Liver (tissue), 9 donors: ENCODE measurements around the gene ABLIM1. TPM values are rescaled to one million over a fixed set of nuclear protein-coding genes. Genes with fewer than 3 reads are reported as not detected.
A peak's percentile ranks its signal among the peaks of the same experiment; 100 is the strongest.

Source experiments
- DNase-seq: peaks from one replicate; pipeline ENCODE4 v3.0.0-alpha.2; 2017; ENCODE audit warnings: low spot score
- H3K27ac ChIP-seq, 2 donors: one replicate each; pipeline ENCODE4 v1.7.0; 2013; ENCODE audit warnings: inconsistent platforms in 2 of 2, low read length in 2 of 2, control low read depth in 1 of 2, low read depth in 1 of 2, mild to moderate bottlenecking in 1 of 2
- H3K27me3 ChIP-seq, 4 donors: one replicate each; pipeline versions ENCODE4 v1.6.1 to v1.7.0; 2013; ENCODE audit warnings: low read length in 3 of 4, inconsistent platforms in 1 of 4, mild to moderate bottlenecking in 1 of 4, moderate library complexity in 1 of 4; ENCODE audit not compliant: control insufficient read depth in 4 of 4, insufficient read depth in 4 of 4
- H3K36me3 ChIP-seq, 4 donors: one replicate each; pipeline versions ENCODE4 v1.6.1 to v1.7.0; 2013; ENCODE audit warnings: low read length in 3 of 4, mild to moderate bottlenecking in 3 of 4, low read depth in 1 of 4, moderate library complexity in 1 of 4; ENCODE audit not compliant: control insufficient read depth in 4 of 4, insufficient read depth in 3 of 4
- H3K4me1 ChIP-seq, 4 donors: one replicate each; pipeline versions ENCODE4 v1.6.1 to v1.7.0; 2013; ENCODE audit warnings: low read length in 3 of 4, mild to moderate bottlenecking in 3 of 4, moderate library complexity in 1 of 4; ENCODE audit not compliant: control insufficient read depth in 4 of 4, insufficient read depth in 4 of 4
- H3K4me3 ChIP-seq, 3 donors: one replicate each; pipeline versions ENCODE4 v1.6.1 to v1.7.0; 2013; ENCODE audit warnings: low read length in 3 of 3, control low read depth in 1 of 3, low read depth in 1 of 3, mild to moderate bottlenecking in 1 of 3
- H3K9ac ChIP-seq, 2 donors: one replicate each; pipeline ENCODE4 v1.7.0; 2013; ENCODE audit warnings: low read length in 2 of 2, mild to moderate bottlenecking in 2 of 2, moderate library complexity in 2 of 2, control low read depth in 1 of 2, low read depth in 1 of 2
- H3K9me3 ChIP-seq, 4 donors: one replicate each; pipeline versions ENCODE4 v1.6.1 to v1.7.0; 2013; ENCODE audit warnings: low read length in 3 of 4; ENCODE audit not compliant: control insufficient read depth in 4 of 4
- EGR1 ChIP-seq, 2 donors: IDR thresholded peaks; 2 replicates each; pipeline ENCODE4 v1.6.1; 2016 to 2018; ENCODE audit warnings: antibody characterized with exemption in 2 of 2, low read depth in 2 of 2
- FOXA2 ChIP-seq: IDR thresholded peaks from 2 replicates; pipeline ENCODE4 v1.6.1; 2016; ENCODE audit warnings: antibody characterized with exemption
- GABPA ChIP-seq, 2 donors: IDR thresholded peaks in 1 of 2; conservative IDR thresholded peaks in 1 of 2; 2 replicates each; pipeline ENCODE4 v1.6.1; 2016; ENCODE audit warnings: antibody characterized with exemption in 2 of 2, mild to moderate bottlenecking in 1 of 2, moderate library complexity in 1 of 2
- HNF4A ChIP-seq, 2 donors: conservative IDR thresholded peaks; 2 replicates each; pipeline ENCODE4 v1.6.1; 2016; ENCODE audit warnings: antibody characterized with exemption in 2 of 2, mild to moderate bottlenecking in 2 of 2
- HNF4G ChIP-seq: IDR thresholded peaks from 2 replicates; pipeline ENCODE4 v1.6.1; 2016; ENCODE audit warnings: antibody characterized with exemption
- JUND ChIP-seq, 2 donors: IDR thresholded peaks; 2 replicates each; pipeline ENCODE4 v1.6.1; 2016; ENCODE audit warnings: antibody characterized with exemption in 2 of 2
- RAD21 ChIP-seq, 2 donors: IDR thresholded peaks; 2 replicates each; pipeline ENCODE4 v1.6.1; 2016; ENCODE audit warnings: antibody characterized with exemption in 2 of 2, mild to moderate bottlenecking in 2 of 2
- RXRA ChIP-seq, 2 donors: IDR thresholded peaks; 2 replicates each; pipeline ENCODE4 v1.6.1; 2017 to 2018; ENCODE audit warnings: antibody characterized with exemption in 2 of 2, mild to moderate bottlenecking in 1 of 2
- SP1 ChIP-seq: IDR thresholded peaks from 2 replicates; pipeline ENCODE4 v1.6.1; 2018; ENCODE audit warnings: antibody characterized with exemption, mild to moderate bottlenecking
- TAF1 ChIP-seq: conservative IDR thresholded peaks from 2 replicates; pipeline ENCODE4 v1.6.1; 2016; ENCODE audit warnings: antibody characterized with exemption, mild to moderate bottlenecking
- WGBS: extraction: QIAGEN DNeasy Blood & Tissue Kit; methylation state at CpG from one replicate; pipeline ENCODE4 v1.1.7; 2013; 5-methylcytosine and 5-hydroxymethylcytosine counted together
- polyA plus RNA-seq, 2 donors: library from polyadenylated mRNA; stranded (reverse) in 1 of 2; unstranded in 1 of 2; fragments of 200-250 nt in 1 of 2; fragments of >200 nt in 1 of 2; fragmentation: Nextera tagmentation in 1 of 2; extraction: Ambion mirVana in 1 of 2; gene quantifications; one replicate each; pipeline versions ENCODE4 v1.2.1 to v1.2.3, GENCODE V29; 2013 to 2015
- total RNA-seq, 2 donors: library from RNA; depleted of rRNA; stranded (reverse); fragments of >200 nt; gene quantifications; one replicate each; pipeline ENCODE4 v1.2.3, GENCODE V29; 2014
- TF ChIP-seq, protein P1 (sequence below): fragments of 150-350 bp; IDR thresholded peaks from 2 replicates; pipeline ENCODE4 v1.5.1; 2017; ENCODE audit warnings: improper control_type of control experiment, low read depth, low read length; ENCODE audit not compliant: missing input control
- TF ChIP-seq, protein P2 (sequence below): IDR thresholded peaks from 2 replicates; pipeline ENCODE4 v1.6.1; 2016; ENCODE audit warnings: antibody characterized with exemption
- TF ChIP-seq, protein P3 (sequence below): IDR thresholded peaks from 2 replicates; pipeline ENCODE4 v1.6.1; 2016; ENCODE audit warnings: antibody characterized with exemption
- TF ChIP-seq, protein P4 (sequence below): IDR thresholded peaks from 2 replicates; pipeline ENCODE4 v1.6.1; 2016; ENCODE audit warnings: antibody characterized with exemption, mild to moderate bottlenecking
- donor health status: healthy.
- donor health status: healthy.
- donor health status: healthy.
- donor health status: healthy.
- donor health status: healthy.

ABLIM1 gene
- total and polyA plus RNA-seq, 4 donors, result 10.9 to 31.3 (median 13.1) TPM

- TF ChIP-seq GABPA (IDR thresholded peaks at IDR 0.05 in 1 of 2, conservative IDR thresholded peaks at IDR 0.05 in 1 of 2), result no peak
- TF ChIP-seq FOXA2, result no peak
- TF ChIP-seq HNF4G, result no peak
- no peak for TF ChIP-seq HNF4A (conservative IDR thresholded peaks at IDR 0.05)
- no peak for TF ChIP-seq RXRA (IDR thresholded peaks at IDR 0.05)
- no peak for TF ChIP-seq EGR1 (IDR thresholded peaks at IDR 0.05; ENCODE audit: low read depth in 2 of 2)
- WGBS, result 64% methylated on average over 3 of the region's 3 CpGs
- Histone ChIP-seq H3K27ac (peak overlapping the region in 1 of 2 donors; percentile 16), H3K4me1 (peaks cover 10 to 29% (median 18%) of the 10 kb centered on the region in 4 donors), H3K27me3 (no peaks in the 10 kb centered on the region), H3K9me3 (no peaks in the 10 kb centered on the region), H3K36me3 (no peaks in the 10 kb centered on the region), H3K9ac (no peak overlapping the region), H3K4me3 (no peak overlapping the region)
- DNase-seq, result no peak
Observed at GRCh38 chr10:114645706-114646105, 12.4 kb downstream of the ABLIM1 start.

DNA sequence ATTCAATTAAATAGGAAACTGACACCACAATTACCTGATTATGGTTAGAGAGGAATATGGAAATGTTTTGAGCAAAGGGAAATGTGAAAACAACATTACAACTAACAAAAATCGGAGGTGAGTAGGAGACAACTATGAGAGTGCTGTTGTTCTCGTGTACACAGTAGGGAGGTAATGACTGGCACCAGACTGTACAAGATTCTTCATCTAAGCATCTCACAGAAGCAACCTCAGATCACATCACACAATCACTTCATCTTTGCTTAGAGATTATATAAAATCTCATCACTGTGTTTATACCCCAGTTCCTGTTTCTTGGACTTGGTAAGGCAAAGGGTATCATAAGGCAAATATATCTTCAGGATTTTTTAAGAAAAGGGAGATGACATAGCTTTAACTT, 14.9 kb downstream of the ABLIM1 start:
- Histone ChIP-seq H3K9ac (no peak overlapping the region), H3K27me3 (no peaks in the 10 kb centered on the region), H3K9me3 (no peaks in the 10 kb centered on the region), H3K4me1 (peaks cover 0 to 11% (median 10%) of the 10 kb centered on the region in 4 donors), H3K36me3 (no peaks in the 10 kb centered on the region), H3K4me3 (no peak overlapping the region), H3K27ac (no peak overlapping the region)
- 93% methylated on average over 2 of the region's 2 CpGs for WGBS
- TF ChIP-seq, protein P1, sequence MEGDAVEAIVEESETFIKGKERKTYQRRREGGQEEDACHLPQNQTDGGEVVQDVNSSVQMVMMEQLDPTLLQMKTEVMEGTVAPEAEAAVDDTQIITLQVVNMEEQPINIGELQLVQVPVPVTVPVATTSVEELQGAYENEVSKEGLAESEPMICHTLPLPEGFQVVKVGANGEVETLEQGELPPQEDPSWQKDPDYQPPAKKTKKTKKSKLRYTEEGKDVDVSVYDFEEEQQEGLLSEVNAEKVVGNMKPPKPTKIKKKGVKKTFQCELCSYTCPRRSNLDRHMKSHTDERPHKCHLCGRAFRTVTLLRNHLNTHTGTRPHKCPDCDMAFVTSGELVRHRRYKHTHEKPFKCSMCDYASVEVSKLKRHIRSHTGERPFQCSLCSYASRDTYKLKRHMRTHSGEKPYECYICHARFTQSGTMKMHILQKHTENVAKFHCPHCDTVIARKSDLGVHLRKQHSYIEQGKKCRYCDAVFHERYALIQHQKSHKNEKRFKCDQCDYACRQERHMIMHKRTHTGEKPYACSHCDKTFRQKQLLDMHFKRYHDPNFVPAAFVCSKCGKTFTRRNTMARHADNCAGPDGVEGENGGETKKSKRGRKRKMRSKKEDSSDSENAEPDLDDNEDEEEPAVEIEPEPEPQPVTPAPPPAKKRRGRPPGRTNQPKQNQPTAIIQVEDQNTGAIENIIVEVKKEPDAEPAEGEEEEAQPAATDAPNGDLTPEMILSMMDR, result no peak
- TF ChIP-seq SP1, result no peak
- TF ChIP-seq, protein P2, sequence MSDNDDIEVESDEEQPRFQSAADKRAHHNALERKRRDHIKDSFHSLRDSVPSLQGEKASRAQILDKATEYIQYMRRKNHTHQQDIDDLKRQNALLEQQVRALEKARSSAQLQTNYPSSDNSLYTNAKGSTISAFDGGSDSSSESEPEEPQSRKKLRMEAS, result no peak
- TF ChIP-seq, protein P3, sequence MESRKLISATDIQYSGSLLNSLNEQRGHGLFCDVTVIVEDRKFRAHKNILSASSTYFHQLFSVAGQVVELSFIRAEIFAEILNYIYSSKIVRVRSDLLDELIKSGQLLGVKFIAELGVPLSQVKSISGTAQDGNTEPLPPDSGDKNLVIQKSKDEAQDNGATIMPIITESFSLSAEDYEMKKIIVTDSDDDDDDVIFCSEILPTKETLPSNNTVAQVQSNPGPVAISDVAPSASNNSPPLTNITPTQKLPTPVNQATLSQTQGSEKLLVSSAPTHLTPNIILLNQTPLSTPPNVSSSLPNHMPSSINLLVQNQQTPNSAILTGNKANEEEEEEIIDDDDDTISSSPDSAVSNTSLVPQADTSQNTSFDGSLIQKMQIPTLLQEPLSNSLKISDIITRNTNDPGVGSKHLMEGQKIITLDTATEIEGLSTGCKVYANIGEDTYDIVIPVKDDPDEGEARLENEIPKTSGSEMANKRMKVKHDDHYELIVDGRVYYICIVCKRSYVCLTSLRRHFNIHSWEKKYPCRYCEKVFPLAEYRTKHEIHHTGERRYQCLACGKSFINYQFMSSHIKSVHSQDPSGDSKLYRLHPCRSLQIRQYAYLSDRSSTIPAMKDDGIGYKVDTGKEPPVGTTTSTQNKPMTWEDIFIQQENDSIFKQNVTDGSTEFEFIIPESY, result no peak
- TF ChIP-seq JUND (IDR thresholded peaks at IDR 0.05), result no peak
- no peak for TF ChIP-seq FOXA2
- TF ChIP-seq, protein P4, sequence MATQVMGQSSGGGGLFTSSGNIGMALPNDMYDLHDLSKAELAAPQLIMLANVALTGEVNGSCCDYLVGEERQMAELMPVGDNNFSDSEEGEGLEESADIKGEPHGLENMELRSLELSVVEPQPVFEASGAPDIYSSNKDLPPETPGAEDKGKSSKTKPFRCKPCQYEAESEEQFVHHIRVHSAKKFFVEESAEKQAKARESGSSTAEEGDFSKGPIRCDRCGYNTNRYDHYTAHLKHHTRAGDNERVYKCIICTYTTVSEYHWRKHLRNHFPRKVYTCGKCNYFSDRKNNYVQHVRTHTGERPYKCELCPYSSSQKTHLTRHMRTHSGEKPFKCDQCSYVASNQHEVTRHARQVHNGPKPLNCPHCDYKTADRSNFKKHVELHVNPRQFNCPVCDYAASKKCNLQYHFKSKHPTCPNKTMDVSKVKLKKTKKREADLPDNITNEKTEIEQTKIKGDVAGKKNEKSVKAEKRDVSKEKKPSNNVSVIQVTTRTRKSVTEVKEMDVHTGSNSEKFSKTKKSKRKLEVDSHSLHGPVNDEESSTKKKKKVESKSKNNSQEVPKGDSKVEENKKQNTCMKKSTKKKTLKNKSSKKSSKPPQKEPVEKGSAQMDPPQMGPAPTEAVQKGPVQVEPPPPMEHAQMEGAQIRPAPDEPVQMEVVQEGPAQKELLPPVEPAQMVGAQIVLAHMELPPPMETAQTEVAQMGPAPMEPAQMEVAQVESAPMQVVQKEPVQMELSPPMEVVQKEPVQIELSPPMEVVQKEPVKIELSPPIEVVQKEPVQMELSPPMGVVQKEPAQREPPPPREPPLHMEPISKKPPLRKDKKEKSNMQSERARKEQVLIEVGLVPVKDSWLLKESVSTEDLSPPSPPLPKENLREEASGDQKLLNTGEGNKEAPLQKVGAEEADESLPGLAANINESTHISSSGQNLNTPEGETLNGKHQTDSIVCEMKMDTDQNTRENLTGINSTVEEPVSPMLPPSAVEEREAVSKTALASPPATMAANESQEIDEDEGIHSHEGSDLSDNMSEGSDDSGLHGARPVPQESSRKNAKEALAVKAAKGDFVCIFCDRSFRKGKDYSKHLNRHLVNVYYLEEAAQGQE, result no peak
- TF ChIP-seq HNF4G, result no peak
- TF ChIP-seq RXRA (IDR thresholded peaks at IDR 0.05), result no peak
- TF ChIP-seq RAD21 (IDR thresholded peaks at IDR 0.05), result no peak
- TF ChIP-seq GABPA (IDR thresholded peaks at IDR 0.05 in 1 of 2, conservative IDR thresholded peaks at IDR 0.05 in 1 of 2), result no peak
- no peak for TF ChIP-seq TAF1
- no peak for TF ChIP-seq HNF4A (conservative IDR thresholded peaks at IDR 0.05)
- DNase-seq, result no peak
